Erythroblast (primary cell): ENCODE results near the gene RABEP1.

Experiments
- GATA1 ChIP-seq: IDR thresholded peaks from 2 replicates; pipeline ENCODE4 v1.6.1; 2011; ENCODE audit warnings: low read depth, mild to moderate bottlenecking, control low read depth, low read length, moderate library complexity
- POLR2A ChIP-seq: IDR thresholded peaks from 2 replicates; pipeline ENCODE4 v1.6.1; 2011; ENCODE audit warnings: mild to moderate bottlenecking, low read length

- TF ChIP-seq POLR2A (no peak), GATA1 (no peak)
Observed at GRCh38 chr17:5262416-5262991, 19.6 kb upstream of the RABEP1 start.
